Trophoblast cell (in vitro differentiated cells and primary cell): ENCODE results near the gene PFN4.
A peak's percentile ranks its signal among the peaks of the same experiment; 100 is the strongest.

ENCODE experiments used
- DNase-seq, 2 donors: peaks; one replicate each; pipeline ENCODE4 v3.0.0-alpha.2; 2016
- H2AFZ ChIP-seq: 2 replicates; pipeline ENCODE4 v1.6.1; 2013; ENCODE audit warnings: low read length, moderate library complexity, mild to moderate bottlenecking; ENCODE audit not compliant: insufficient read depth, poor library complexity
- H2AK5ac ChIP-seq: 2 replicates; pipeline ENCODE4 v1.6.1; 2013; ENCODE audit warnings: mild to moderate bottlenecking, low read length
- H2BK120ac ChIP-seq: 2 replicates; pipeline ENCODE4 v1.6.1; 2013; ENCODE audit warnings: low read length, mild to moderate bottlenecking, moderate library complexity; ENCODE audit not compliant: insufficient read depth, poor library complexity
- H2BK12ac ChIP-seq: 2 replicates; pipeline ENCODE4 v1.6.1; 2013; ENCODE audit warnings: mild to moderate bottlenecking, low read length, moderate library complexity
- H2BK5ac ChIP-seq: 2 replicates; pipeline ENCODE4 v1.6.1; 2013; ENCODE audit warnings: low read length, low read depth, moderate library complexity, mild to moderate bottlenecking; ENCODE audit not compliant: poor library complexity
- H3K14ac ChIP-seq: 2 replicates; pipeline ENCODE4 v1.6.1; 2013; ENCODE audit warnings: mild to moderate bottlenecking, low read length
- H3K18ac ChIP-seq: 2 replicates; pipeline ENCODE4 v1.6.1; 2013; ENCODE audit warnings: mild to moderate bottlenecking, low read length
- H3K23ac ChIP-seq: 2 replicates; pipeline ENCODE4 v1.6.1; 2013; ENCODE audit warnings: low read length
- H3K27ac ChIP-seq: 2 replicates; pipeline ENCODE4 v1.5.1; 2013; ENCODE audit warnings: low read depth, mild to moderate bottlenecking, inconsistent platforms, low read length, moderate library complexity
- H3K27me3 ChIP-seq: 2 replicates; pipeline ENCODE4 v1.6.1; 2013; ENCODE audit warnings: inconsistent platforms, mild to moderate bottlenecking, low read length, moderate library complexity; ENCODE audit not compliant: insufficient read depth
- H3K36me3 ChIP-seq, 2 experiments: 1 replicate in 1 of 2; 2 replicates in 1 of 2; pipeline ENCODE4 v1.6.1; 2013; ENCODE audit warnings: low read length in 2 of 2, mild to moderate bottlenecking in 2 of 2, moderate library complexity in 1 of 2; ENCODE audit not compliant: insufficient read depth in 2 of 2, control insufficient read depth in 1 of 2
- H3K4ac ChIP-seq: 2 replicates; pipeline ENCODE4 v1.6.1; 2013; ENCODE audit warnings: low read depth, mild to moderate bottlenecking, low read length, moderate library complexity
- H3K4me1 ChIP-seq, 2 experiments: 1 replicate in 1 of 2; 2 replicates in 1 of 2; pipeline ENCODE4 v1.6.1; 2013; ENCODE audit warnings: low read length in 2 of 2, mild to moderate bottlenecking in 2 of 2, moderate library complexity in 1 of 2; ENCODE audit not compliant: insufficient read depth in 2 of 2, control insufficient read depth in 1 of 2
- H3K4me2 ChIP-seq: 2 replicates; pipeline ENCODE4 v1.6.1; 2013; ENCODE audit warnings: inconsistent platforms, mild to moderate bottlenecking, low read length, moderate library complexity
- H3K4me3 ChIP-seq: 2 replicates; pipeline ENCODE4 v1.5.1; 2013; ENCODE audit warnings: mild to moderate bottlenecking, low read depth, low read length, inconsistent platforms
- H3K79me1 ChIP-seq: one replicate; pipeline ENCODE4 v1.6.1; 2013; ENCODE audit warnings: low read length
- H3K79me2 ChIP-seq: 2 replicates; pipeline ENCODE4 v1.6.1; 2013; ENCODE audit warnings: low read length, mild to moderate bottlenecking; ENCODE audit not compliant: control insufficient read depth, insufficient read depth, poor library complexity
- H3K9ac ChIP-seq: 2 replicates; pipeline ENCODE4 v1.6.1; 2013; ENCODE audit warnings: mild to moderate bottlenecking, low read length
- H3K9me3 ChIP-seq: 2 replicates; pipeline ENCODE4 v1.6.1; 2013; ENCODE audit warnings: low read depth, mild to moderate bottlenecking, control low read depth, inconsistent platforms, low read length; ENCODE audit not compliant: insufficient read depth
- H4K12ac ChIP-seq: 2 replicates; pipeline ENCODE4 v1.6.1; 2013; ENCODE audit warnings: low read depth, mild to moderate bottlenecking, low read length, moderate library complexity
- H4K8ac ChIP-seq: 2 replicates; pipeline ENCODE4 v1.6.1; 2013; ENCODE audit warnings: low read depth, mild to moderate bottlenecking, low read length, moderate library complexity
- H4K91ac ChIP-seq: one replicate; pipeline ENCODE4 v1.6.1; 2013; ENCODE audit warnings: low read depth, mild to moderate bottlenecking, low read length, moderate library complexity
- WGBS: extraction: QIAGEN DNeasy Blood & Tissue Kit; methylation state at CpG from one replicate; pipeline ENCODE4 v1.1.7; 2013; ENCODE audit warnings: missing lambda C conversion rate; ENCODE audit not compliant: insufficient read length, insufficient coverage; ENCODE audit errors: extremely low coverage; 5-methylcytosine and 5-hydroxymethylcytosine counted together

Gene PFN4

GRCh38 chr2:24072259-24072658 is 50.9 kb downstream of the PFN4 start:
- H2BK12ac ChIP-seq: no peak overlapping the region
- H4K91ac ChIP-seq: no peak overlapping the region
- DNase-seq: no peak
- no peak overlapping the region for H2AFZ ChIP-seq
- H2BK5ac ChIP-seq: no peak overlapping the region
- H3K4me3 ChIP-seq: no peak overlapping the region
- no peak overlapping the region for H3K4ac ChIP-seq
- H3K18ac ChIP-seq: no peak overlapping the region
- no peak overlapping the region for H3K23ac ChIP-seq
- H4K8ac ChIP-seq: no peak overlapping the region
- H3K9ac ChIP-seq: no peak overlapping the region
- no peak overlapping the region for H2AK5ac ChIP-seq
- H3K9me3 ChIP-seq: peaks cover 2% of the 10 kb centered on the region
- H3K4me1 ChIP-seq: peaks cover 0 to 2% of the 10 kb centered on the region in 2 experiments
- no peaks in the 10 kb centered on the region for H3K27me3 ChIP-seq
- no peak overlapping the region for H2BK120ac ChIP-seq
- H4K12ac ChIP-seq: no peak overlapping the region
- no CpG with 5 or more reads among the region's 4 CpGs for WGBS
- peaks cover 7% of the 10 kb centered on the region for H3K79me1 ChIP-seq
- H3K79me2 ChIP-seq: peaks cover 3% of the 10 kb centered on the region
- H3K4me2 ChIP-seq: no peak overlapping the region
- H3K36me3 ChIP-seq: peaks cover 14 to 20% of the 10 kb centered on the region in 2 experiments
- H3K27ac ChIP-seq: no peak overlapping the region
- H3K14ac ChIP-seq: no peak overlapping the region

- Histone ChIP-seq H3K36me3 (peaks cover 14% of the 10 kb centered on the region in 2 experiments), H3K27me3 (no peaks in the 10 kb centered on the region), H4K91ac (no peak overlapping the region), H3K4me3 (no peak overlapping the region), H3K79me2 (no peaks in the 10 kb centered on the region), H2BK120ac (no peak overlapping the region), H2BK12ac (no peak overlapping the region), H3K18ac (no peak overlapping the region), H3K23ac (no peak overlapping the region), H2AK5ac (no peak overlapping the region), H3K4ac (no peak overlapping the region), H4K12ac (no peak overlapping the region), H2AFZ (no peak overlapping the region), H2BK5ac (no peak overlapping the region), H3K4me2 (no peak overlapping the region), H3K27ac (no peak overlapping the region), H3K9ac (no peak overlapping the region), H3K9me3 (peaks cover 2% of the 10 kb centered on the region), H4K8ac (no peak overlapping the region), H3K14ac (no peak overlapping the region), H3K79me1 (no peaks in the 10 kb centered on the region), H3K4me1 (no peaks in the 10 kb centered on the region)
- DNase-seq: peak in 1 of 2 donors; percentile 41
- no CpG with 5 or more reads among the region's 2 CpGs for WGBS
Observed at GRCh38 chr2:24065341-24065740, 57.8 kb downstream of the PFN4 start.
